Measurements from ENCODE around the gene ADGRB3. TPM values are rescaled to one million over a fixed set of nuclear protein-coding genes. Genes with fewer than 3 reads are reported as not detected.

The ADGRB3 gene
- polyA plus RNA-seq, 1 experiment: 0.12 TPM

- CTCF ChIA-PET: no interaction called here
- POLR2A ChIA-PET: no interaction called here
These were observed 119.7 kb downstream of the ADGRB3 start for GRCh38 chr6:68754681-68755213.

GRCh38 chr6:68756454-68757375 is 121.6 kb downstream of the ADGRB3 start:
- TF ChIP-seq, protein P1, sequence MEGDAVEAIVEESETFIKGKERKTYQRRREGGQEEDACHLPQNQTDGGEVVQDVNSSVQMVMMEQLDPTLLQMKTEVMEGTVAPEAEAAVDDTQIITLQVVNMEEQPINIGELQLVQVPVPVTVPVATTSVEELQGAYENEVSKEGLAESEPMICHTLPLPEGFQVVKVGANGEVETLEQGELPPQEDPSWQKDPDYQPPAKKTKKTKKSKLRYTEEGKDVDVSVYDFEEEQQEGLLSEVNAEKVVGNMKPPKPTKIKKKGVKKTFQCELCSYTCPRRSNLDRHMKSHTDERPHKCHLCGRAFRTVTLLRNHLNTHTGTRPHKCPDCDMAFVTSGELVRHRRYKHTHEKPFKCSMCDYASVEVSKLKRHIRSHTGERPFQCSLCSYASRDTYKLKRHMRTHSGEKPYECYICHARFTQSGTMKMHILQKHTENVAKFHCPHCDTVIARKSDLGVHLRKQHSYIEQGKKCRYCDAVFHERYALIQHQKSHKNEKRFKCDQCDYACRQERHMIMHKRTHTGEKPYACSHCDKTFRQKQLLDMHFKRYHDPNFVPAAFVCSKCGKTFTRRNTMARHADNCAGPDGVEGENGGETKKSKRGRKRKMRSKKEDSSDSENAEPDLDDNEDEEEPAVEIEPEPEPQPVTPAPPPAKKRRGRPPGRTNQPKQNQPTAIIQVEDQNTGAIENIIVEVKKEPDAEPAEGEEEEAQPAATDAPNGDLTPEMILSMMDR (IDR thresholded peaks at IDR 0.05; ENCODE audit: insufficient read depth, low read depth, low read length): no peak
- ChIA-PET POLR2A (no interaction called here), CTCF (interaction anchor here (1.6 kb wide), 1 partner anchor 23 kb away, joined by 3 read pairs; no protein-coding TSS in a partner anchor)
- no peaks in the 10 kb centered on the region for H3K27me3 ChIP-seq (ENCODE audit: control insufficient read depth, insufficient read depth, low read length)
- H3K4me3 ChIP-seq (ENCODE audit: low read depth, low read length): no peak overlapping the region
- no peak for DNase-seq (ENCODE audit: low read depth)
- H3K36me3 ChIP-seq (ENCODE audit: control insufficient read depth, insufficient read depth, low read length): no peaks in the 10 kb centered on the region

More at GRCh38 chr6:68754681-68755213, 119.7 kb downstream of the ADGRB3 start:
- no peak overlapping the region for H3K4me3 ChIP-seq (ENCODE audit: low read depth, low read length)
- H3K27me3 ChIP-seq (ENCODE audit: control insufficient read depth, insufficient read depth, low read length): no peaks in the 10 kb centered on the region
- TF ChIP-seq, protein P1 (IDR thresholded peaks at IDR 0.05; ENCODE audit: insufficient read depth, low read depth, low read length): no peak
- H3K36me3 ChIP-seq (ENCODE audit: control insufficient read depth, insufficient read depth, low read length): no peaks in the 10 kb centered on the region
- DNase-seq (ENCODE audit: low read depth): no peak

DNA sequence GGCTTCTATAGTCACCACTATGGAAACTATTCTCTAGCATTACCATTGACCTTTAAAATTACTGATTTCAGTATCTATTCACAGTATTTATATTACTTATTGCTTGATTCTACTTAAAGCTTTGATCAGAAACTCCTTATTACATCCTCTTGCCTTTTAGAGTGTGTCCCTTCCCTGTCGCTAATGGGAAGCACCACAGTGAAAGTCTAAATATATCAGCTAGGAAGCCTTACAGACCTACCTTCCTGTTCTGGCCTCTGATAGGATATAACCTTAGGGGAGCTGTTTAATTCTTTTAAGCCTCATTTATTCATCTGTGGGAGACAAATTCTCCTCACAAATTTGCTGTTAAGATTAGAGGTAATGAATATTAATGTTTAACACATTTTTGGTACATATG is 122.7 kb downstream of the ADGRB3 start:
- no peak for DNase-seq (ENCODE audit: low read depth)
- H3K27me3 ChIP-seq (ENCODE audit: control insufficient read depth, insufficient read depth, low read length): no peaks in the 10 kb centered on the region
- no peak overlapping the region for H3K4me3 ChIP-seq (ENCODE audit: low read depth, low read length)
- no peaks in the 10 kb centered on the region for H3K36me3 ChIP-seq (ENCODE audit: control insufficient read depth, insufficient read depth, low read length)
- ChIA-PET POLR2A (no interaction called here), CTCF (interaction anchor here (1.6 kb wide), 1 partner anchor 22 kb away, joined by 3 read pairs; no protein-coding TSS in a partner anchor)
- TF ChIP-seq, protein P1 (IDR thresholded peaks at IDR 0.05; ENCODE audit: insufficient read depth, low read depth, low read length): no peak

DNA sequence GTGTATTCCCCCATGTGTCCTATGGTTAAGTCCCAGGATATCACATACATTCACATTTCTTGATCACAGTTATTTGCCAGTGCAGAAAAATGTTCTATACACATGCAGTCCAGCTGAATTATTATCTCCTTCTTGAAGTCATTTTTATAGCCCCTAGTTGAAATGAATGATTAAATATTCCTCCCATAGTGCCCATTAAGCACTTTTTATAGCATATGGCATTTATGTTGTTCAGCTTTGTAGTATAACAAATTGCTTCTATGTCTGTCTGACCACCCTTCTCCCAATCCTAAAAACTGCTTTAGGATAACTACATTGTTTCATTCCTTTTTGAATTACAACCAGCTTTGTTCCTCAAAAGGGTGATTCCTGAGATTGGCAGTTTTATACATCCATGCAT is 123.5 kb downstream of the ADGRB3 start:
- H3K27me3 ChIP-seq (ENCODE audit: control insufficient read depth, insufficient read depth, low read length): no peaks in the 10 kb centered on the region
- POLR2A ChIA-PET: no interaction called here
- no peaks in the 10 kb centered on the region for H3K36me3 ChIP-seq (ENCODE audit: control insufficient read depth, insufficient read depth, low read length)
- no peak for DNase-seq (ENCODE audit: low read depth)
- TF ChIP-seq, protein P1 (IDR thresholded peaks at IDR 0.05; ENCODE audit: insufficient read depth, low read depth, low read length): no peak
- CTCF ChIA-PET: no interaction called here
- no peak overlapping the region for H3K4me3 ChIP-seq (ENCODE audit: low read depth, low read length)

DNA sequence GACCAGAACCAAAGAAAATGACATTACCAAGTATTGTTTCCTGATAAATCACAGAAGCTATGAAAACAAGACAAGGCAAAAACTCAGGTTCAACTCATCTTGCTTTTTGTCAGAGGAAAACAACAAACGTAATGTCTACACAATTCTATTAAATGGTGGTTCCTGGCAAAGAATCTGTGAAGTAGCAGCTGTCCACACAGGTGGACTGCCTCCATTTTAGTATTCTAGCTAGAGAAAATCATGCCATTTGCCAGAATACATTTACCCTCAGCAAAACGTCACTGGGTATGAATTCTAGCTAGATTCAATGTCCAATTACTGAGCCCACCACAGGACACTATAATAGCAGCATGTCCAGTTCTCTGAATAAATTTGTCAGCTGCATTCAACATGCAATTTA is 125.4 kb downstream of the ADGRB3 start:
- no peak for DNase-seq (ENCODE audit: low read depth)
- CTCF ChIA-PET: no interaction called here
- no peaks in the 10 kb centered on the region for H3K36me3 ChIP-seq (ENCODE audit: control insufficient read depth, insufficient read depth, low read length)
- no peak overlapping the region for H3K4me3 ChIP-seq (ENCODE audit: low read depth, low read length)
- TF ChIP-seq, protein P1 (IDR thresholded peaks at IDR 0.05; ENCODE audit: insufficient read depth, low read depth, low read length): no peak
- POLR2A ChIA-PET: no interaction called here
- no peaks in the 10 kb centered on the region for H3K27me3 ChIP-seq (ENCODE audit: control insufficient read depth, insufficient read depth, low read length)
